ENCODE results near the gene ITGA7. TPM values are rescaled to one million over a fixed set of nuclear protein-coding genes. Genes with fewer than 3 reads are reported as not detected.

Gene ITGA7
- total RNA-seq, 1 donor from 2014 or later, result 26.5 TPM

- H3K27me3 Mint-ChIP-seq (ENCODE audit: low read depth, unreplicated experiment), result peaks cover 10% of the 10 kb centered on the region
- TF ChIP-seq CTCF (IDR thresholded peaks at IDR 0.05; ENCODE audit: insufficient read depth, low read depth, low read length) (no peak), EZH2 (IDR thresholded peaks at IDR 0.05; ENCODE audit: insufficient read depth, low read length) (no peak)
- Histone ChIP-seq H2AFZ (ENCODE audit: low read depth, low read length) (no peak overlapping the region), H3K9me3 (ENCODE audit: insufficient read depth, low read depth, low read length) (no peaks in the 10 kb centered on the region), H3K4me3 (ENCODE audit: insufficient read depth, low read depth, low read length) (no peak overlapping the region), H3K27me3 (ENCODE audit: insufficient read depth, low read length) (no peaks in the 10 kb centered on the region), H3K79me2 (ENCODE audit: insufficient read depth, low read length) (peaks cover 37% of the 10 kb centered on the region), H3K9ac (ENCODE audit: low read length) (no peak overlapping the region), H4K20me1 (ENCODE audit: insufficient read depth, low read length) (peaks cover 4% of the 10 kb centered on the region), H3K4me2 (ENCODE audit: low read length) (no peak overlapping the region), H3K4me1 (ENCODE audit: insufficient read depth, low read length) (peaks cover 12% of the 10 kb centered on the region), H3K36me3 (ENCODE audit: insufficient read depth, low read length) (no peaks in the 10 kb centered on the region), H3K27ac (ENCODE audit: low read depth, low read length) (no peak overlapping the region)
- peaks cover 3% of the 10 kb centered on the region for H3K36me3 Mint-ChIP-seq (ENCODE audit: low read depth, unreplicated experiment)
- FAIRE-seq, result no peak
- DNase-seq (ENCODE audit: low read depth), result no peak
- no peak overlapping the region for H3K27ac Mint-ChIP-seq (ENCODE audit: unreplicated experiment)
- H3K9me3 Mint-ChIP-seq (ENCODE audit: unreplicated experiment), result no peaks in the 10 kb centered on the region
- peaks cover 14% of the 10 kb centered on the region for H3K4me1 Mint-ChIP-seq (ENCODE audit: low read depth, unreplicated experiment)
- no peak overlapping the region for H3K4me3 Mint-ChIP-seq (ENCODE audit: unreplicated experiment)
Measured at GRCh38 chr12:55703288-55703687, 4.4 kb downstream of the ITGA7 start.

- peaks cover 12% of the 10 kb centered on the region for H3K4me1 ChIP-seq (ENCODE audit: insufficient read depth, low read length)
- no peak for TF ChIP-seq EZH2 (IDR thresholded peaks at IDR 0.05; ENCODE audit: insufficient read depth, low read length)
- no peak for TF ChIP-seq CTCF (IDR thresholded peaks at IDR 0.05; ENCODE audit: insufficient read depth, low read depth, low read length)
- Mint-ChIP-seq H3K27ac (ENCODE audit: unreplicated experiment) (no peak overlapping the region), H3K27me3 (ENCODE audit: low read depth, unreplicated experiment) (peaks cover 7% of the 10 kb centered on the region), H3K4me1 (ENCODE audit: low read depth, unreplicated experiment) (peaks cover 11% of the 10 kb centered on the region), H3K4me3 (ENCODE audit: unreplicated experiment) (no peak overlapping the region), H3K36me3 (ENCODE audit: low read depth, unreplicated experiment) (peaks cover 3% of the 10 kb centered on the region), H3K9me3 (ENCODE audit: unreplicated experiment) (no peaks in the 10 kb centered on the region)
- H3K27me3 ChIP-seq (ENCODE audit: insufficient read depth, low read length), result no peaks in the 10 kb centered on the region
- DNase-seq (ENCODE audit: low read depth), result no peak
- H4K20me1 ChIP-seq (ENCODE audit: insufficient read depth, low read length), result peaks cover 4% of the 10 kb centered on the region
- H3K79me2 ChIP-seq (ENCODE audit: insufficient read depth, low read length), result peaks cover 37% of the 10 kb centered on the region
- H3K4me2 ChIP-seq (ENCODE audit: low read length), result no peak overlapping the region
- no peak overlapping the region for H2AFZ ChIP-seq (ENCODE audit: low read depth, low read length)
- no peak overlapping the region for H3K27ac ChIP-seq (ENCODE audit: low read depth, low read length)
- H3K9ac ChIP-seq (ENCODE audit: low read length), result no peak overlapping the region
- no peaks in the 10 kb centered on the region for H3K9me3 ChIP-seq (ENCODE audit: insufficient read depth, low read depth, low read length)
- no peak for FAIRE-seq
- H3K36me3 ChIP-seq (ENCODE audit: insufficient read depth, low read length), result no peaks in the 10 kb centered on the region
- no peak overlapping the region for H3K4me3 ChIP-seq (ENCODE audit: insufficient read depth, low read depth, low read length)
Measured at GRCh38 chr12:55702861-55703260, 4.8 kb downstream of the ITGA7 start.

- FAIRE-seq, result no peak
Measured at GRCh38 chr12:55700255-55701018, 7.3 kb downstream of the ITGA7 start.

More at GRCh38 chr12:55700255-55701018, 7.3 kb downstream of the ITGA7 start:
- H3K27me3 Mint-ChIP-seq (ENCODE audit: low read depth, unreplicated experiment), result peaks cover 11% of the 10 kb centered on the region
- H3K36me3 ChIP-seq (ENCODE audit: insufficient read depth, low read length), result no peaks in the 10 kb centered on the region
- no peaks in the 10 kb centered on the region for H3K9me3 Mint-ChIP-seq (ENCODE audit: unreplicated experiment)
- no peak for DNase-seq (ENCODE audit: low read depth)
- no peak overlapping the region for H3K4me2 ChIP-seq (ENCODE audit: low read length)
- TF ChIP-seq CTCF (IDR thresholded peaks at IDR 0.05; ENCODE audit: insufficient read depth, low read depth, low read length), result no peak
- TF ChIP-seq EZH2 (IDR thresholded peaks at IDR 0.05; ENCODE audit: insufficient read depth, low read length), result no peak
- H4K20me1 ChIP-seq (ENCODE audit: insufficient read depth, low read length), result peaks cover 4% of the 10 kb centered on the region
- no peak overlapping the region for H3K27ac ChIP-seq (ENCODE audit: low read depth, low read length)
- H3K27ac Mint-ChIP-seq (ENCODE audit: unreplicated experiment), result no peak overlapping the region
- H3K4me3 Mint-ChIP-seq (ENCODE audit: unreplicated experiment), result no peak overlapping the region
- peaks cover 6% of the 10 kb centered on the region for H3K36me3 Mint-ChIP-seq (ENCODE audit: low read depth, unreplicated experiment)
- no peak overlapping the region for H3K9ac ChIP-seq (ENCODE audit: low read length)
- H3K79me2 ChIP-seq (ENCODE audit: insufficient read depth, low read length), result peaks cover 22% of the 10 kb centered on the region
- H3K4me1 Mint-ChIP-seq (ENCODE audit: low read depth, unreplicated experiment), result peaks cover 11% of the 10 kb centered on the region
- H3K27me3 ChIP-seq (ENCODE audit: insufficient read depth, low read length), result no peaks in the 10 kb centered on the region
- H3K9me3 ChIP-seq (ENCODE audit: insufficient read depth, low read depth, low read length), result no peaks in the 10 kb centered on the region
- H2AFZ ChIP-seq (ENCODE audit: low read depth, low read length), result no peak overlapping the region
- peaks cover 4% of the 10 kb centered on the region for H3K4me1 ChIP-seq (ENCODE audit: insufficient read depth, low read length)
- H3K4me3 ChIP-seq (ENCODE audit: insufficient read depth, low read depth, low read length), result no peak overlapping the region

Measured in astrocyte (in vitro differentiated cells and primary cell).